T-helper 2 cell treated with Interferon-gamma antibody and Interleukin-4, amounts not matched to agents 5 μg/mL and 100 μg/mL, for 36 hours (primary cell): ENCODE measurements around the gene ICA1.

ENCODE experiments used
- DNase-seq: peaks from one replicate; pipeline ENCODE4 v3.0.0; 2021; ENCODE audit warnings: low spot score
- H3K27ac Mint-ChIP-seq: one replicate; pipeline ENCODE4 v1.8.0; 2021; ENCODE audit warnings: mild to moderate bottlenecking, mixed read lengths
- H3K27me3 Mint-ChIP-seq: one replicate; pipeline ENCODE4 v1.8.0; 2021; ENCODE audit warnings: low read depth, mixed read lengths
- H3K36me3 Mint-ChIP-seq: one replicate; pipeline ENCODE4 v1.8.0; 2021; ENCODE audit warnings: low read depth, mixed read lengths
- H3K4me1 Mint-ChIP-seq: one replicate; pipeline ENCODE4 v1.8.0; 2021; ENCODE audit warnings: low read depth, mixed read lengths
- H3K4me3 Mint-ChIP-seq: one replicate; pipeline ENCODE4 v1.8.0; 2022; ENCODE audit warnings: mild to moderate bottlenecking, moderate library complexity, mixed read lengths
- H3K9me3 Mint-ChIP-seq: one replicate; pipeline ENCODE4 v1.8.0; 2021; ENCODE audit warnings: mixed read lengths

ICA1 gene

GRCh38 chr7:8284606-8285005 is 22.6 kb upstream of the ICA1 start:
- H3K36me3 Mint-ChIP-seq, result no peaks in the 10 kb centered on the region
- no peaks in the 10 kb centered on the region for H3K4me1 Mint-ChIP-seq
- no peak overlapping the region for H3K27ac Mint-ChIP-seq
- DNase-seq, result no peak
- no peak overlapping the region for H3K4me3 Mint-ChIP-seq
- peaks cover 7% of the 10 kb centered on the region for H3K27me3 Mint-ChIP-seq
- H3K9me3 Mint-ChIP-seq, result no peaks in the 10 kb centered on the region

GRCh38 chr7:8283968-8284367 is 22.0 kb upstream of the ICA1 start:
- Mint-ChIP-seq H3K9me3 (no peaks in the 10 kb centered on the region), H3K4me1 (no peaks in the 10 kb centered on the region), H3K4me3 (no peak overlapping the region), H3K27ac (no peak overlapping the region), H3K36me3 (no peaks in the 10 kb centered on the region), H3K27me3 (peaks cover 7% of the 10 kb centered on the region)
- no peak for DNase-seq

GRCh38 chr7:8282871-8283270 is 20.9 kb upstream of the ICA1 start:
- Mint-ChIP-seq H3K9me3 (no peaks in the 10 kb centered on the region), H3K27me3 (peaks cover 6% of the 10 kb centered on the region), H3K27ac (no peak overlapping the region), H3K4me3 (no peak overlapping the region), H3K36me3 (no peaks in the 10 kb centered on the region), H3K4me1 (no peaks in the 10 kb centered on the region)
- DNase-seq, result no peak

- H3K4me1 Mint-ChIP-seq, result no peaks in the 10 kb centered on the region
- no peaks in the 10 kb centered on the region for H3K9me3 Mint-ChIP-seq
- H3K36me3 Mint-ChIP-seq, result no peaks in the 10 kb centered on the region
- peaks cover 4% of the 10 kb centered on the region for H3K27me3 Mint-ChIP-seq
- no peak overlapping the region for H3K4me3 Mint-ChIP-seq
- no peak overlapping the region for H3K27ac Mint-ChIP-seq
- no peak for DNase-seq
These were observed 20.2 kb upstream of the ICA1 start for GRCh38 chr7:8282162-8282561.

GRCh38 chr7:8278183-8278582 is 16.2 kb upstream of the ICA1 start:
- no peaks in the 10 kb centered on the region for H3K36me3 Mint-ChIP-seq
- no peaks in the 10 kb centered on the region for H3K9me3 Mint-ChIP-seq
- H3K4me3 Mint-ChIP-seq, result no peak overlapping the region
- peaks cover 11% of the 10 kb centered on the region for H3K27me3 Mint-ChIP-seq
- no peaks in the 10 kb centered on the region for H3K4me1 Mint-ChIP-seq
- no peak for DNase-seq
- no peak overlapping the region for H3K27ac Mint-ChIP-seq

GRCh38 chr7:8277394-8277982 is 15.5 kb upstream of the ICA1 start:
- DNase-seq, result no peak
- H3K27me3 Mint-ChIP-seq, result peaks cover 11% of the 10 kb centered on the region
- no peaks in the 10 kb centered on the region for H3K4me1 Mint-ChIP-seq
- no peak overlapping the region for H3K4me3 Mint-ChIP-seq
- no peak overlapping the region for H3K27ac Mint-ChIP-seq
- H3K36me3 Mint-ChIP-seq, result no peaks in the 10 kb centered on the region
- no peaks in the 10 kb centered on the region for H3K9me3 Mint-ChIP-seq

GRCh38 chr7:8274589-8274988 is 12.6 kb upstream of the ICA1 start:
- no peak overlapping the region for H3K27ac Mint-ChIP-seq
- H3K27me3 Mint-ChIP-seq, result peaks cover 25% of the 10 kb centered on the region
- H3K4me3 Mint-ChIP-seq, result no peak overlapping the region
- DNase-seq, result no peak
- no peaks in the 10 kb centered on the region for H3K9me3 Mint-ChIP-seq
- H3K4me1 Mint-ChIP-seq, result no peaks in the 10 kb centered on the region
- no peaks in the 10 kb centered on the region for H3K36me3 Mint-ChIP-seq

GRCh38 chr7:8271960-8272359 is 10.0 kb upstream of the ICA1 start:
- no peaks in the 10 kb centered on the region for H3K36me3 Mint-ChIP-seq
- no peaks in the 10 kb centered on the region for H3K9me3 Mint-ChIP-seq
- H3K27me3 Mint-ChIP-seq, result peaks cover 28% of the 10 kb centered on the region
- no peak overlapping the region for H3K27ac Mint-ChIP-seq
- H3K4me3 Mint-ChIP-seq, result no peak overlapping the region
- no peaks in the 10 kb centered on the region for H3K4me1 Mint-ChIP-seq
- DNase-seq, result no peak

- Mint-ChIP-seq H3K27me3 (peaks cover 68% of the 10 kb centered on the region), H3K4me1 (peaks cover 6% of the 10 kb centered on the region), H3K4me3 (peak overlapping the region; percentile 48), H3K27ac (no peak overlapping the region), H3K36me3 (no peaks in the 10 kb centered on the region), H3K9me3 (no peaks in the 10 kb centered on the region)
- DNase-seq, result no peak
These were observed 1.1 kb upstream of the ICA1 start for GRCh38 chr7:8263048-8263447.

GRCh38 chr7:8260871-8261694 is 884 bp downstream of the ICA1 start:
- H3K27ac Mint-ChIP-seq, result no peak overlapping the region
- no peak for DNase-seq
- peak overlapping the region; percentile 71 for H3K4me3 Mint-ChIP-seq
- H3K36me3 Mint-ChIP-seq, result no peaks in the 10 kb centered on the region
- H3K9me3 Mint-ChIP-seq, result no peaks in the 10 kb centered on the region
- peaks cover 6% of the 10 kb centered on the region for H3K4me1 Mint-ChIP-seq
- H3K27me3 Mint-ChIP-seq, result peaks cover 60% of the 10 kb centered on the region

- no peak overlapping the region for H3K4me3 Mint-ChIP-seq
- no peaks in the 10 kb centered on the region for H3K9me3 Mint-ChIP-seq
- no peak overlapping the region for H3K27ac Mint-ChIP-seq
- no peak for DNase-seq
- peaks cover 6% of the 10 kb centered on the region for H3K4me1 Mint-ChIP-seq
- H3K27me3 Mint-ChIP-seq, result peaks cover 47% of the 10 kb centered on the region
- no peaks in the 10 kb centered on the region for H3K36me3 Mint-ChIP-seq
These were observed 2.3 kb downstream of the ICA1 start for GRCh38 chr7:8259586-8260222.

GRCh38 chr7:8258734-8259133 is 3.2 kb downstream of the ICA1 start:
- Mint-ChIP-seq H3K4me1 (peaks cover 6% of the 10 kb centered on the region), H3K9me3 (no peaks in the 10 kb centered on the region), H3K36me3 (no peaks in the 10 kb centered on the region), H3K4me3 (no peak overlapping the region), H3K27ac (no peak overlapping the region), H3K27me3 (peaks cover 41% of the 10 kb centered on the region)
- DNase-seq, result no peak

- no peak overlapping the region for H3K4me3 Mint-ChIP-seq
- no peaks in the 10 kb centered on the region for H3K36me3 Mint-ChIP-seq
- no peaks in the 10 kb centered on the region for H3K9me3 Mint-ChIP-seq
- H3K4me1 Mint-ChIP-seq, result peaks cover 6% of the 10 kb centered on the region
- no peak for DNase-seq
- no peak overlapping the region for H3K27ac Mint-ChIP-seq
- H3K27me3 Mint-ChIP-seq, result peaks cover 35% of the 10 kb centered on the region
These were observed 3.8 kb downstream of the ICA1 start for GRCh38 chr7:8258166-8258565.
